ENCODE data around the gene CCND2.

- TF ChIP-seq CTCF (conservative IDR thresholded peaks at IDR 0.05; ENCODE audit: low read depth in 2 of 2) (no peak), STAT1 (IDR thresholded peaks at IDR 0.05; ENCODE audit: unreplicated experiment) (no peak), NANOG (IDR thresholded peaks at IDR 0.05; ENCODE audit: borderline replicate concordance) (no peak), EZH2phosphoT487 (IDR thresholded peaks at IDR 0.05; ENCODE audit: unreplicated experiment) (no peak), POLR2AphosphoS5 (IDR thresholded peaks at IDR 0.05; ENCODE audit: low read depth) (no peak), ZNF114 (CRISPR knock-in tag; IDR thresholded peaks at IDR 0.05) (no peak), EZH2 (IDR thresholded peaks at IDR 0.05; ENCODE audit: low read depth, unreplicated experiment) (no peak), CREB1 (CRISPR knock-in tag; IDR thresholded peaks at IDR 0.05; ENCODE audit: low read depth) (no peak)
Measured at GRCh38 chr12:4257442-4257841, 16.1 kb upstream of the CCND2 start.
